ENCODE results near the gene MAPKAP1. TPM values are rescaled to one million over a fixed set of nuclear protein-coding genes. Genes with fewer than 3 reads are reported as not detected.

Gene MAPKAP1
- total RNA-seq = 10 to 100 TPM; 44.5 to 61.3 TPM
- 10 to 100 TPM; 63.8 to 64.0 TPM for polyA plus RNA-seq (ENCODE audit: insufficient read length in 2 of 2)
- long read RNA-seq, donor 1, transcript MAPKAP1-202 (11 exons, 3,256 nt) = minor isoform, 5 of 34 reads
- long read RNA-seq, donor 1, transcript MAPKAP1-201 (12 exons, 3,395 nt) = major isoform, 17 of 34 reads
- long read RNA-seq, donor 1, partial matches to known transcripts = 12 of 34 reads
- long read RNA-seq, donor 1, other reads (novel, unspliced or antisense) = 0 of 34 reads
- long read RNA-seq, donor 2, partial matches to known transcripts = 5 of 8 reads
- long read RNA-seq, donor 2, other reads (novel, unspliced or antisense) = 0 of 8 reads
- long read RNA-seq, donor 3, partial matches to known transcripts = 0 of 7 reads
- long read RNA-seq, donor 3, other reads (novel, unspliced or antisense) = 0 of 7 reads
- long read RNA-seq, donor 4, transcript MAPKAP1-201 (12 exons, 3,395 nt) = major isoform, 5 of 13 reads
- long read RNA-seq, donor 4, partial matches to known transcripts = 6 of 13 reads
- long read RNA-seq, donor 4, other reads (novel, unspliced or antisense) = 0 of 13 reads

DNA sequence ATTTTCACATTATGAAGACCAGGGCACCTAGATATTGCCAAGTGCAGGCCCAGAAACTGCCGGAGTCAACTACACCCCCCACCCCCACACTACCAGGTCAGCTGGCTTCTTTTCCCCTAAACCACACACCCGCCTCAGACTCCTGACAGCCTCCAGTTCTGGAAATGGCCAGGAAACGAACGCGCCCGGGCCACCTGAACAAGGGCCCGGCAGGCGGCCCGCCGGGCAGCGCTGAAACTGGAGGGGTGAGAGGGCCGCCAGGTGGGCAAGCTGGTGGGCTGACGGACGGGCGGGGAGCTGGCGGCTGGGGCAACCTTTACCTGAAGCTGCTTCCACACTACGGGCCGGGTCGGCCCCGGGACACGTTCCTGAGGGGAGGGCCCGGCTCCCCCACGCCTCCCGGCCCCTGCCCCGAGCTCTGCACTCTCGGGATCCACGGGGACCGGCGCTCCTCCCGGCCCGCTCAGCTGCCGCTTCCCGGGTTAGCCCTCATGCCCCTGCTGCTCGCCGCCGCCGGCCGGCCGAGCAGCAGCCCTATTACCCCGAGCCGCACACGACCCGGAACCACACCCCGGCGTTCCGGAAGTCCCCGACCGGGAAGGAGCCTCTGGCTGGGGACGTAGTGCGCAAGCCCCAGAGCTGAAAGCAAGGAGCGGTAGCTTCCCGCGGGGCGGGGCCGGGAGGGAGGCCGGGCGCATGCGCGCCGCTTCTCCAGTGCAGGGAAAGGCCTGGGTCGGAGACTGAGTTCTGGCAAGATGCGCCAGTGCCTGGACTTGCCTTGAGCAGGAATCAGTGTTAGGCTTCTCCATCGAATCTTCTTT lies at the start of gene MAPKAP1:
Gene MAPKAP1, minus strand, starts transcription at position 558 of the 821 bp plus-strand sequence. CDS start 34,634 bp downstream, outside the sequence.
- peak; percentile 75 to 98 (median 89) for DNase-seq (ENCODE audit: low read depth in 4 of 6, low spot score in 6 of 6)
- under 1% methylated on average over 62 of the region's 63 CpGs for WGBS (ENCODE audit: insufficient coverage)
- H3K4me1 ChIP-seq (ENCODE audit: control insufficient read depth, insufficient read depth, low read length) = no peaks in the 10 kb centered on the region

DNA sequence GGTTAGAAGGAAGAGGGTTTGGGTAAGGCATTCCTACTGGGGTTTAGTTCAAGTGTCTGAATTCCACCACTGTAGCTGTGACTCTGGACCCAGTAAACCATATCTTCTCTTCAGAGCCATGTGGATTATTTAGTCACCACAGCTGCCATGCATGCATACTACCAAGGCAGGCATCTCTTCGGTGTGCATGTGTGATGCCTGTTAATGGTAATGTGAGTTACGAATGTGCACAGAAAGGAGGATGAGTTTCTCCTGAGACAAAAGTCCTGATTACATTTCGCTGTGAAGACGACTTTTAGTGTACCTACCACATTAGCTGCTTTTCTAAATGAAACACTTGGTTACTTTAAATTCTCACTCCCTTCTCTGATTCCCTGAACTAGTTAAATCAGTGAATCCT lies 49.5 kb upstream of the MAPKAP1 start:
- DNase-seq (ENCODE audit: low read depth in 4 of 6, low spot score in 6 of 6) = peak in 1 of 6 donors; percentile 64
- Histone ChIP-seq H3K27ac (ENCODE audit: low read depth, low read length) (no peak overlapping the region), H3K4me1 (ENCODE audit: control insufficient read depth, insufficient read depth, low read length) (peaks cover 11% of the 10 kb centered on the region), H3K27me3 (ENCODE audit: control insufficient read depth, insufficient read depth, low read length) (no peaks in the 10 kb centered on the region), H3K9me3 (ENCODE audit: control insufficient read depth, insufficient read depth, low read length) (no peaks in the 10 kb centered on the region), H3K36me3 (ENCODE audit: control insufficient read depth, insufficient read depth, low read length) (no peaks in the 10 kb centered on the region), H3K4me3 (ENCODE audit: low read depth, low read length) (no peak overlapping the region)
- WGBS (ENCODE audit: insufficient coverage) = 67% methylated on average over 2 of the region's 4 CpGs

More for the DNA sequence above, at the start of gene MAPKAP1:
- Histone ChIP-seq H3K36me3 (ENCODE audit: control insufficient read depth, insufficient read depth, low read length) (no peaks in the 10 kb centered on the region), H3K27me3 (ENCODE audit: control insufficient read depth, insufficient read depth, low read length) (no peaks in the 10 kb centered on the region), H3K27ac (ENCODE audit: low read depth, low read length) (peak within 1 kb of the TSS; percentile 76), H3K4me3 (ENCODE audit: low read depth, low read length) (peak within 1 kb of the TSS; percentile 71), H3K9me3 (ENCODE audit: control insufficient read depth, insufficient read depth, low read length) (no peaks in the 10 kb centered on the region)

DNA sequence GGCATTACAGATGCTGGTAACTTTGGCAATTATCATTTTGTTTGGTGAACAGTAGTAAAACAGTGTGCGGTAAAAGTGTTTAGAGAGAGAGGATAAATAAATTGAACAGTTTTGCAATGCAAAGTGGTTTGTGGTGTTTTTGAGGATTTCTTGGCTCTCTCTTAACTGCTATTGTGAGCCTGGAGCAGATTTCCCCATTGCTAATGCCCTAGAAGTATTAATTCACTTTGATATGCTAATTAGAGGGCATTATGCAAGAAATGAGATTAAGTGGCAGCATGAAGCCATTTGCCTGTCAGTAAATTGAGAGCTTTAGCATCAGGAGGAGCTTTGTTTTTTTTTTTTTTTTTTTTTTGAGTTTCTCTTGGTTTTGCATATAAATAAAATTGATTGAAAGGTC lies 48.3 kb upstream of the MAPKAP1 start:
- Histone ChIP-seq H3K36me3 (ENCODE audit: control insufficient read depth, insufficient read depth, low read length) (no peaks in the 10 kb centered on the region), H3K27ac (ENCODE audit: low read depth, low read length) (no peak overlapping the region), H3K9me3 (ENCODE audit: control insufficient read depth, insufficient read depth, low read length) (no peaks in the 10 kb centered on the region), H3K27me3 (ENCODE audit: control insufficient read depth, insufficient read depth, low read length) (no peaks in the 10 kb centered on the region), H3K4me1 (ENCODE audit: control insufficient read depth, insufficient read depth, low read length) (peaks cover 11% of the 10 kb centered on the region), H3K4me3 (ENCODE audit: low read depth, low read length) (no peak overlapping the region)
- no CpG with 5 or more reads among the region's 1 CpG for WGBS (ENCODE audit: insufficient coverage)
- peak in 2 of 6 donors; percentile 88 to 90 for DNase-seq (ENCODE audit: low read depth in 4 of 6, low spot score in 6 of 6)

DNA sequence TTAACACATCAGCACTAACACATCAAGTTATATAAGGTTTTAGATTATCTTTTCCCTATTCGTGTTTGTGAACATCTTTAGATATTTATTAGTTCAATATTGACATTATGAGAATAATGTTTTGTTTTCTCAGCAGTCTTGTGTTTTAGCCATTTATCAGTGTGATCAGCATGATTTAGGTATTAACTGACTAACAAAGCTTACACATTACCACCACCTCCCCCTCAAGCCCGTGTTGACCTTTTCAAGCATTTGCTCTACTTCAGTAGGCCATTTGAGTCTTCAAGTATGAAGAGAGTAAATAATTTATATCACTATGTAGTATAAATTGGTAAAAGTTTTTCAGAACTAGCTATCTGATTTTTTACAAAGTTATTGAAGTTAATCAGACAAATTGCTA lies 47.1 kb upstream of the MAPKAP1 start:
- Histone ChIP-seq H3K27me3 (ENCODE audit: control insufficient read depth, insufficient read depth, low read length) (no peaks in the 10 kb centered on the region), H3K27ac (ENCODE audit: low read depth, low read length) (no peak overlapping the region), H3K4me3 (ENCODE audit: low read depth, low read length) (no peak overlapping the region), H3K9me3 (ENCODE audit: control insufficient read depth, insufficient read depth, low read length) (no peaks in the 10 kb centered on the region), H3K36me3 (ENCODE audit: control insufficient read depth, insufficient read depth, low read length) (no peaks in the 10 kb centered on the region), H3K4me1 (ENCODE audit: control insufficient read depth, insufficient read depth, low read length) (peaks cover 3% of the 10 kb centered on the region)
- peak in 1 of 6 donors; percentile 49 for DNase-seq (ENCODE audit: low read depth in 4 of 6, low spot score in 6 of 6)
- no CpG with 5 or more reads among the region's 2 CpGs for WGBS (ENCODE audit: insufficient coverage)

DNA sequence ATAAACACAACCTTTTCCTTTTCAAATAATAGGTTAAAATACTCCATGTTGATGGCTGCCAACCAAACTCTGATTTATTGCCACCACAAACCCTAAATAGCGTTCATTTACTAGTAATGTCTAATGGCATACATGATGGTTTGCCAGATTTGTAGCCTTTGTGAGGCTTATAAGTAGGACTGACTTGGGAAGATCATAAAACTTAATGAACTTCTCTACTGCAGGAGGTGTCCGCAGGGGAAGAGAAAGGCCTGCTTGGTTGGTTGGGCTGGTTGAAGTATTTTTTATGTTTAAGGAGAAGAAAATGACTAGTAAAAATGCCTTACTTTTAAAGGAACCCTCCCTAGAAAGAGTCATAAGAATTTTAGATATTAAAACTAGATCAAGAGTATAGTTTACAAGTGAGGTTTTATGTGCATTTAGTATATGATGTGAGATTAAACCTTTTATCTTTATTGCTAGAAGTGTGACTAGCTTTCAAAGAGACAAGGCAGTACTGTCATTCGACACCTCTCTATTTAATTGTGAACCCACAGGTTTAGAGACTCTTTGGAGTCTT lies 45.1 kb upstream of the MAPKAP1 start:
- Histone ChIP-seq H3K27ac (ENCODE audit: low read depth, low read length) (no peak overlapping the region), H3K9me3 (ENCODE audit: control insufficient read depth, insufficient read depth, low read length) (no peaks in the 10 kb centered on the region), H3K27me3 (ENCODE audit: control insufficient read depth, insufficient read depth, low read length) (no peaks in the 10 kb centered on the region), H3K36me3 (ENCODE audit: control insufficient read depth, insufficient read depth, low read length) (no peaks in the 10 kb centered on the region), H3K4me1 (ENCODE audit: control insufficient read depth, insufficient read depth, low read length) (no peaks in the 10 kb centered on the region), H3K4me3 (ENCODE audit: low read depth, low read length) (no peak overlapping the region)
- no CpG with 5 or more reads among the region's 3 CpGs for WGBS (ENCODE audit: insufficient coverage)
- peak in 1 of 6 donors; percentile 83 for DNase-seq (ENCODE audit: low read depth in 4 of 6, low spot score in 6 of 6)

DNA sequence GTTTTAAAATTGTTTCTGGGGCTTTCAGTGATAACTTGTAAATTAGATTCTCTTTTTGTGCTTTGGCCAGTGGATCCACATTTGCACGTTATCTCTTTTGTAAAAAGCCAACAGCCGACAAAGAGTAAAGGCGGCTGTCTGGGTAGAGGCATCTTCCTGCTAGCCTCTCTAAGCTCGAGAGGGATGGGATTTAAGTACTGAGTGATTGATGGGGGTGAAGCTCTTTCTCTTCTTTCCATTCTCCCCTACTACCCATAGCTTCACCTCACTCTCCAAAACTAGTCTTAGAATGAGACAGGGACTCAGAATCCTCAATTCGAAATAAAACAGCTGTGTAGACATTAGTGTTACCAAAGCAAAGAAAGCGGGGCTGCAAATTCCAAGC lies 43.6 kb upstream of the MAPKAP1 start:
- 60% methylated on average over 1 of the region's 6 CpGs for WGBS (ENCODE audit: insufficient coverage)
- Histone ChIP-seq H3K36me3 (ENCODE audit: control insufficient read depth, insufficient read depth, low read length) (no peaks in the 10 kb centered on the region), H3K27me3 (ENCODE audit: control insufficient read depth, insufficient read depth, low read length) (no peaks in the 10 kb centered on the region), H3K27ac (ENCODE audit: low read depth, low read length) (peak overlapping the region; percentile 8), H3K4me3 (ENCODE audit: low read depth, low read length) (peak overlapping the region; percentile 19), H3K9me3 (ENCODE audit: control insufficient read depth, insufficient read depth, low read length) (no peaks in the 10 kb centered on the region), H3K4me1 (ENCODE audit: control insufficient read depth, insufficient read depth, low read length) (peaks cover 7% of the 10 kb centered on the region)
- DNase-seq (ENCODE audit: low read depth in 4 of 6, low spot score in 6 of 6) = no peak

DNA sequence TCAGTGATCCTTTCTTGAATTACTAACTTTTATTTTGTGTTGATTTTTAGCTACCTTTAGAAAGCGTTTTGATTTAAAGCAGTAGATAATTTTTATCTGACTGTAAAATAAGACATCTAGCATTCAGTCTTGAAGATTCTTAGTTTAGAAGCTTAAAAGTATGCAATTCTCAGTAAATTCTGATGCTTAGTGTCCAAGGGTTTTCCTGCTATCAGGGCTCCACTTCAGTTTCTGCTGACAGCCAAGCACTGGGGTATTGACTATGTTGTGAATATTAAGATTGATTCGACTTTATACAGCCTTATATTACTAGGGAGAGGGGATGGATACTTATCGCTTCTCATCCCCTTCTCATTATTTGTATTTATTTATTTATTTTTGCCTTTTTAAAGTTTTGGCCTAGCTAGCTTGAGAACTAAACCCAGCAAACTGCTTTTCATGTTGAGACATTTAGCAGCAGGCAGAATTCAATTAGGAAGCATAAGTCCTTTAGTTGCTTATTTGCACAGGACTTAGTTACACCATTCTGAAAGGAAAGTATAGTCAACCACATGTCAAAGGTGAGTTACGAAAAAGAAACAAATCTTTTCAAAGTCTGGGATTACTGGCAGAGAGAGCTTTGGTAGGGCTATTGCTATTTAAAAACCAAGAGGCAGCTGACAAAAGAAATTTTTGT lies 43.1 kb upstream of the MAPKAP1 start:
- peak in 1 of 6 donors; percentile 80 for DNase-seq (ENCODE audit: low read depth in 4 of 6, low spot score in 6 of 6)
- peaks cover 7% of the 10 kb centered on the region for H3K4me1 ChIP-seq (ENCODE audit: control insufficient read depth, insufficient read depth, low read length)
- 33% methylated on average over 1 of the region's 4 CpGs for WGBS (ENCODE audit: insufficient coverage)
- no peaks in the 10 kb centered on the region for H3K9me3 ChIP-seq (ENCODE audit: control insufficient read depth, insufficient read depth, low read length)
- H3K36me3 ChIP-seq (ENCODE audit: control insufficient read depth, insufficient read depth, low read length) = no peaks in the 10 kb centered on the region
- peak overlapping the region; percentile 8 for H3K27ac ChIP-seq (ENCODE audit: low read depth, low read length)
- H3K27me3 ChIP-seq (ENCODE audit: control insufficient read depth, insufficient read depth, low read length) = no peaks in the 10 kb centered on the region
- no peak overlapping the region for H3K4me3 ChIP-seq (ENCODE audit: low read depth, low read length)

DNA sequence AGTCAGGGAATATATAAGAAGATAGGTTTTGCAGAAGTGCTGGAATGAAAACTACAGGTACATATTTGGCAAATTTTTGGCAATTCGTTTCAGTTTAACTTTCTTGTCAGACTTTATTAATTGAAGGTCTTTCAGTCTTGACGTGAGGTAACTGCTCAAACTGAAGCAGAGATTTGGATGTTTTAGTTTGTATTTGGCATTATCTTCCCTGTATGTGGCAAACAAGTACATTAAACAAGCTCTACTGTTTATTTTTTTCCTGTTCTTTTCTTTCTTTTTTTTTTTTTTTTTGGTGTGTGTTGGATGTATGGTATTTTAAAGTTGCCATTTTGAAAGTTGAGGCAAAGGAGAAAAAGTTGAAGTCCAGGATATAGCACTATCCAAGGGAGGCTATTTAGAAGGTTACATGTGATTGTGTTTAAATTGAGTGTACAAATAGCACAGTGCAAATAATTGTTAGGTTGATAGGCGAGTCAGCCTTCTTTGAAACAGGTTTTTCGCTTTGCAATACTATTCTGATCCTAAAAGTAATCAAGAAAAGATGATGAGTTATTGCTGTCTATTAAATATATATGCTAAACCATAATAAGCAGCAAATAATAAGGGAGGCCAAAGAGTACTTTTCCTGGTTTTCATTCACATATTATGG lies 42.4 kb upstream of the MAPKAP1 start:
- H3K4me1 ChIP-seq (ENCODE audit: control insufficient read depth, insufficient read depth, low read length) = peaks cover 7% of the 10 kb centered on the region
- DNase-seq (ENCODE audit: low read depth in 4 of 6, low spot score in 6 of 6) = peak in 1 of 6 donors; percentile 57
- 60% methylated on average over 1 of the region's 4 CpGs for WGBS (ENCODE audit: insufficient coverage)
- peak overlapping the region; percentile 66 for H3K4me3 ChIP-seq (ENCODE audit: low read depth, low read length)
- H3K9me3 ChIP-seq (ENCODE audit: control insufficient read depth, insufficient read depth, low read length) = no peaks in the 10 kb centered on the region
- H3K36me3 ChIP-seq (ENCODE audit: control insufficient read depth, insufficient read depth, low read length) = no peaks in the 10 kb centered on the region
- H3K27ac ChIP-seq (ENCODE audit: low read depth, low read length) = peak overlapping the region; percentile 30
- no peaks in the 10 kb centered on the region for H3K27me3 ChIP-seq (ENCODE audit: control insufficient read depth, insufficient read depth, low read length)

Data from spinal cord (tissue), 10 donors.